Natural killer cell treated with Interleukin-12 subunit alpha and Interleukin-12 subunit beta and Interleukin-15 and Interleukin-18, amount 100 ng/mL, for 72 hours (primary cell): Measurements from ENCODE around the gene GRK6. TPM values are rescaled to one million over a fixed set of nuclear protein-coding genes. Genes with fewer than 3 reads are reported as not detected.
"Not testable (repeated sequence)": the region's sequence is repeated elsewhere in the genome, so short reads cannot be mapped to it uniquely, and the experiment has no call there.

Source experiments
- ATAC-seq, 2 donors: fragments of 150-1000 bp; cut with Tn5 transposase in 1 of 2; sonication (Bioruptor Pico), chemical (Tn5 transposase) in 1 of 2; 2 replicates each; pipeline ENCODE4 v1.10.0; 2021
- DNase-seq: peaks from one replicate; pipeline ENCODE4 v3.0.0; 2022; ENCODE audit warnings: low spot score
- H3K27ac Mint-ChIP-seq, 2 donors: 1 replicate in 1 of 2; 2 replicates in 1 of 2; pipeline ENCODE4 v1.8.0; 2022; ENCODE audit warnings: mixed read lengths in 2 of 2, mild to moderate bottlenecking in 1 of 2, moderate library complexity in 1 of 2
- H3K27me3 Mint-ChIP-seq, 2 donors: 1 replicate in 1 of 2; 2 replicates in 1 of 2; pipeline ENCODE4 v1.8.0; 2022; ENCODE audit warnings: mixed read lengths in 2 of 2
- H3K36me3 Mint-ChIP-seq: one replicate; pipeline ENCODE4 v1.8.0; 2022; ENCODE audit warnings: mixed read lengths
- H3K4me1 Mint-ChIP-seq, 2 donors: 1 replicate in 1 of 2; 2 replicates in 1 of 2; pipeline ENCODE4 v1.8.0; 2022; ENCODE audit warnings: low read depth in 2 of 2, mixed read lengths in 2 of 2, mild to moderate bottlenecking in 1 of 2
- H3K4me3 Mint-ChIP-seq: one replicate; pipeline ENCODE4 v1.8.0; 2022; ENCODE audit warnings: mixed read lengths
- H3K9me3 Mint-ChIP-seq: 2 replicates; pipeline ENCODE4 v1.8.0; 2022; ENCODE audit warnings: mixed read lengths
- total RNA-seq, 2 donors: library from RNA; stranded (reverse); gene quantifications; one replicate each; pipeline ENCODE4 v1.2.3, GENCODE V29; 2022

The GRK6 gene
- total RNA-seq, 2 donors from 2014 or later: 58.1 to 113 TPM

DNA sequence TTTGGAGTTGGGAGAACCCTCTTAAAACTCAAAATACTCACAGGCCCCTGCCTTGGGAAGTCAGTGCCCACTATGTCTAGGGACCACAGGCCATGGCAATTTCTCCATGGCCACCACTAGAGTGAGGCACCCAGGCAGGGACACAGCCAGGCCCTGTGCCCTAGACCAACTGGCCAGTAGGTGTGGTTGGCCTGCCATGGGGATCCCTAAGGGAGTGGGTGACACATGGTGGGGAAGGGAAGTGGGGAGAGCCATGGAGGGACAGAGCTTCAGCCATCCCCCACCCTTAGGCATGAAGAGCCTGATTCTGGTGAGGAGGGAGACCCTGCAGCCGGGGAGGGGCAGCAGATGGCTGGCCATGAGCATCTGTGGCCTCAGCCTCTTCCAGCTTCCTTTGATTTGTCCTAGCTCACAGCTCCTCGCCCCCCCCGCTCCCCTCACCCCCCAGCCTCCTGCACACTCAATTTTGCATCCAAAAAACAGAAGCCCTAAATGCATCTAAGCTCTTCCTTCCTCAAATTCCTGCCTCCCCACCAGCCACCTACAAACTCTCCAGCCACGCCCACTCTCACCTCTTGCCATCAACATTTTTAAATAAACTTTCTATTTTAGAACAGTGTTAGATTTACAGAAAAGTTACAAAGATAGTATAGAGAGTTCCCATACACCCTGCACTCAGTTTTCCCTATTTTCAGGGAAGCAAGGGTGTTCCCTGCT is 48.5 kb downstream of the GRK6 start:
- H3K27me3 Mint-ChIP-seq: peaks cover 7 to 8% of the 10 kb centered on the region in 2 donors
- no peak for ATAC-seq
- no peaks in the 10 kb centered on the region for H3K36me3 Mint-ChIP-seq
- DNase-seq: no peak
- H3K9me3 Mint-ChIP-seq: no peaks in the 10 kb centered on the region
- no peak overlapping the region for H3K27ac Mint-ChIP-seq
- peak overlapping the region; percentile 80 for H3K4me3 Mint-ChIP-seq
- peaks cover 44 to 45% of the 10 kb centered on the region in 2 donors for H3K4me1 Mint-ChIP-seq

DNA sequence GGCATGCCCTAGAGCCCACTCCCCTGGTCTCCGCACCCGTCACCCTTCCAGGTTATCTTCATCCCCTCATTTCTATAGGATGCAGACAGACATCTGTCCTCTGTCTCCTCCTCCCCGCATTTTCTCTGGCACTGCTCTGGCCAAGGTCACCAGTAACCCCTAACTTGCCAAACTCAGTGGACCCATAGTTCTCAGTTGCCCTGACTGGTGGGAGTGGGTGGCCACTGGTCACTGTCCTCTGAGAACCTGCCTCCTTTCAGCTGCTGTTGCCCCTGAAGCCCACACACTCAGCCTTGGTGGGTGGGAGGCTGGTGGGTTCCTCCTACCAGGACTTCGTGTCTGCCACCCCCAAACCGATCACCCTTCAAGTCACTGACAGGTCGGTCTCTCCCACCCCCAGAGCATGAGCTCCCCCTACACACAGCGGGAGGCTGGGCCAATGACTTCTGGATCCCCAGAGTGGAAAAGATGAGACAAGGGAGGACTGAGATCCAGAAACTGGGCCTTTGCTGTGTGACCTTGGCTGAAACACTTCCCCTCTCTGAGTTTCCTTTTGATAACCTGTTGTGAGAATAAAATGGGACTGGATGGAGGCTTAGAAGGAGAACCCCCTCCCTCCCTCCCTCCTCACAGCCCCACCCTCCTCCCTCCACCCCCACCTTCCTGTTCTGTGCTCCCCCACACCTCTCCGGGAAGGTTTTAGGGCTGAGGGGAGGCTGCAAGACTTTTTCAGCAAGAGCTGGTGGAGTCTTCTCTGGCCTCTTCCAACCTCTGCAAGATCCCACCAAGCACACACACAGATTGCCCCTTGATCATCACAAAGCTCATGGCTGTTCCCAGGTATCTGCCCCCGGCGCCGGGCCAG is 49.3 kb downstream of the GRK6 start:
- peaks cover 7 to 8% of the 10 kb centered on the region in 2 donors for H3K27me3 Mint-ChIP-seq
- ATAC-seq (no peak), DNase-seq (no peak)
- H3K4me3 Mint-ChIP-seq: peak overlapping the region; percentile 1
- peak overlapping the region; percentile 22 to 24 for H3K27ac Mint-ChIP-seq
- no peaks in the 10 kb centered on the region for H3K36me3 Mint-ChIP-seq
- H3K9me3 Mint-ChIP-seq: no peaks in the 10 kb centered on the region
- H3K4me1 Mint-ChIP-seq: peaks cover 41 to 42% of the 10 kb centered on the region in 2 donors

DNA sequence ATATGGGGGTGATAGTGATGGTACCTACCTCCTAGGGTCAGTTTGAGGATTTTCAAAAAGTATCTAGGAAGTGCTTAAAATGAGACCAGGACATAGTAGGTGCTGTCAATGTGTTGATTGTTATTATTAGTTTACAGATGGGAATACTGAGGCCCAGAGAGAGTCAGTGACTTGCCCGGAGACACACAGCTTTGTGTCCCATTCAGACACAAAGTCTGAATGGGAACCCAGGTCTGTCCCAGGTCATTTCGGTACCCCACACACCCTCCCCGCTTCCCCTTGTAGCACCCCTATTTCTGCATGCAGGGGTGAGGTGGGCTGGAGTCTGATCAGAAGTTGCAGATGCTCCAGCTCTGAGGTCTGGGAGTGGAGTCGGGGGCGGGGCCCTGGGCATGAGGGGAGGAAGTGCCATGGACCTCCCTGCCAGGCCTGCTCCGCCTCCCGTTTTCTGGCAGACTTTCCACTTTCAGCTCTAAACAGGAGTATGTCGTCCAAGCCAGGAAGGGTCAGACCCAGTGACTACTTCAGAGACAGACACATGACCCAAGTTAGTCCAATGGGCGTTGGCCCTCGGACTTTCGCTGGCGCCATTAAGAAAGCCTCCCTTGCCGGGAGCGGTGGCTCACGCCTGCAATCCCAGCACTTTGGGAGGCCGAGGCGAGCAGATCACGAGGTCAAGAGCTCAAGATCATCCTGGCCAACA is 50.2 kb downstream of the GRK6 start:
- peaks cover 7 to 8% of the 10 kb centered on the region in 2 donors for H3K27me3 Mint-ChIP-seq
- H3K36me3 Mint-ChIP-seq: no peaks in the 10 kb centered on the region
- DNase-seq (no peak), ATAC-seq (no peak)
- H3K9me3 Mint-ChIP-seq: no peaks in the 10 kb centered on the region
- no peak overlapping the region for H3K4me3 Mint-ChIP-seq
- H3K27ac Mint-ChIP-seq: peak overlapping the region; percentile 22 to 24
- H3K4me1 Mint-ChIP-seq: peaks cover 36 to 42% of the 10 kb centered on the region in 2 donors

DNA sequence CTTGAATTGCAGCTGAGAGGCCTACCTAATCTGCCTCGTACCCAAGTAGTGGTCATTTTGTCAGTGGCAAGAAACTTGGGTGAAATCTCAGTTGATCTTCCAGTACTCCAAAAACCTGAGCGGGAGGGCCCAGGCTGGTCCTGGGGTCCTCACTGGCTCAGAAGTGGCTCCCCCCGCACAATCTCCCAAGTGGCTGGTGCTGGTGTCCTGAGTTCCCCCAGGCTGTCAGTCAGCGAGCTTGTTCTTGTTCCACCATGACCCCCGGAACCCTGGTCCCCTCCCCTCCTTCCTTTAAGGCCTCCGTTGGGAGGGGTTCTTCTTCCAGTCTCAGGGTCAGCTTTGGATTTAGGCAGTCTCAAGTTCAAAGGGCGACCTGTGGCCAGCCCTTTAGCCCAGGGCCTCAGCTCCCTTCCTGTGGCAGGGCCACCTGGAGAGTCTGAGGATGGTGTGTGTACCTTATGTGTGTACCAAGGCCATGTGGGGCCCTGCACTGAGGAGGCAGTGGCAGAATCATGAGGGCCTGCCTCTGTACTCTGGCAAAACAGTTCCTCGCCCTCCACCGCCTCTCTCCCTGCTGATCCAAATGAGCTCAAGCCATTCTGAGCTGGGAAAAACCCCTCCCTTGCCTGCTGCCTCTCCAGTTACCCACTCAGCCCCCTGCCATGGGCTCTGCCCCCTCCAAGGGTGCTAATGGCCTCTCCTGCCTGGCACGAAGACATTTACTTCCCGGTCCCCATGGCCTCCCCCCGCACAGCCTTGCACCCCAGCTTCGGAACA is 51.4 kb downstream of the GRK6 start:
- H3K27me3 Mint-ChIP-seq: peaks cover 7 to 8% of the 10 kb centered on the region in 2 donors
- H3K4me3 Mint-ChIP-seq: no peak overlapping the region
- ATAC-seq (no peak), DNase-seq (no peak)
- peak overlapping the region; percentile 89 to 97 for H3K27ac Mint-ChIP-seq
- no peaks in the 10 kb centered on the region for H3K9me3 Mint-ChIP-seq
- peaks cover 34 to 42% of the 10 kb centered on the region in 2 donors for H3K4me1 Mint-ChIP-seq
- H3K36me3 Mint-ChIP-seq: no peaks in the 10 kb centered on the region

DNA sequence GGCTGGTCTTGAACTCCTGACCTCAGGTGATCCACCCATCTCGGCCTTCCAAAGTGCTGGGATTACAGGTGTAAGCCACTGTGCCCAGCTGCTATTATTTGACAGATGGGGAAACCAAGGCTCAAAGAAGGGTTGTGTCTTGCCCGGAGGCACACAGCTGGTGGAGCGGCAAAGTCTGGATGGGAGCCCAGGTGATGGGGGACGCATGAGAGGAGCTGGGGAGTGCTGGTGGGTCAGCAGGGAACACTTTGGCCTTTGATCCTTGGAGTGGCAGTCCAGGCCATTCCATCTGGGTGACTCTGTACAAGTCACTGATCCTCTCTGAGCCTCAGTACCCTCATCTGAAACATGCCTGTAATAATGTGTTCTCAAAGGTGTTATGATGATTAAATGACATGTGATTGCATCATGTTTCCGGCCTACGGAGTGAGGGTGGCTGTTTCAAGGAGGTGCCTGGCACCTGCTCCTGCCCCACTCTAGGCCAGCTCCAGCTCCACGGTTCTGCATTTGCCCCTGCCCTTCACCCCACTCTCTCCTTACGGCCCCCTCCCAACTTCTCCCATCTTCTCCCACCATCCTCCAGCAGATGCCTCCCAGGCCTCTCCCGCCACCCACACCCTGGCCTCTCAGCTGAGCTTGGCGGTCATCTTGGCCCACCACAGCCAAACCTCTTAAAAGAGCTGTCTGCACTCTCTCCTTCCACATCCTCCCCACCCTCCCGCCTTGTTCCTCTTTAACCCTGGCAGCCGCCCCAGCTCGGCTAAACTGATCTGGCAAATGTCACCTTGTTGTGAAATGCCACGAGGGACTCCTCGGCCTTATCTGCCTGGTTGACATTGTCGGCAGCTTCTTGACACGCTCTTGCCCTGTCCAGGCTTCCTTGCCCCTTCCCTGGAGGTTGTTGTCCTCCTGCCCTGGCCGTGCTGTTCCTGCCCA is 52.5 kb downstream of the GRK6 start:
- no peaks in the 10 kb centered on the region for H3K9me3 Mint-ChIP-seq
- H3K4me1 Mint-ChIP-seq: peaks cover 31 to 39% of the 10 kb centered on the region in 2 donors
- peak overlapping the region; percentile 89 to 97 for H3K27ac Mint-ChIP-seq
- H3K27me3 Mint-ChIP-seq: peaks cover 6% of the 10 kb centered on the region in 2 donors
- DNase-seq (peak; percentile 75), ATAC-seq (peak; percentile 82 to 87)
- no peaks in the 10 kb centered on the region for H3K36me3 Mint-ChIP-seq
- H3K4me3 Mint-ChIP-seq: peak overlapping the region; percentile 65

DNA sequence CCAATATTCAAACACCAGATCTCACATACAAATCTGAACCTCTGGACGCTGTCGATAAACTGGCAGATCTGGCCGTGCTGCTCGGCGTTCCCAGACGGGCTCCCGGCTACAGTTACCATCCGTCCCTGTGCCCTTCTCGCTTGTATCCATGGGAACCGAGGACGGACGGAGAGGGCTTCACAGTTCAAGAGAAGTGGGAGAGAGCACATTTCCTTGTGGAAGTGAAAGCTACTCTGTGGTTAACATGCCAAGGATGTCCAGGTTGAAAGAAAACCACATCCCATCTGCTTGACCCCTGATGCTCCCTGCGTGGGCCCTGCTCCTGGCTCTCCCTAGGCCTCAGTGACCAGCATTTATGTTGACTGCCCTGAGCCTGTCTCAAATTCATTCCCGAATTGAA is 53.3 kb downstream of the GRK6 start:
- H3K4me1 Mint-ChIP-seq: peaks cover 24 to 31% of the 10 kb centered on the region in 2 donors
- peaks cover 0 to 3% of the 10 kb centered on the region in 2 donors for H3K27me3 Mint-ChIP-seq
- DNase-seq (no peak), ATAC-seq (no peak)
- H3K4me3 Mint-ChIP-seq: peak overlapping the region; percentile 65
- H3K36me3 Mint-ChIP-seq: no peaks in the 10 kb centered on the region
- peak overlapping the region; percentile 89 to 97 for H3K27ac Mint-ChIP-seq
- H3K9me3 Mint-ChIP-seq: no peaks in the 10 kb centered on the region

DNA sequence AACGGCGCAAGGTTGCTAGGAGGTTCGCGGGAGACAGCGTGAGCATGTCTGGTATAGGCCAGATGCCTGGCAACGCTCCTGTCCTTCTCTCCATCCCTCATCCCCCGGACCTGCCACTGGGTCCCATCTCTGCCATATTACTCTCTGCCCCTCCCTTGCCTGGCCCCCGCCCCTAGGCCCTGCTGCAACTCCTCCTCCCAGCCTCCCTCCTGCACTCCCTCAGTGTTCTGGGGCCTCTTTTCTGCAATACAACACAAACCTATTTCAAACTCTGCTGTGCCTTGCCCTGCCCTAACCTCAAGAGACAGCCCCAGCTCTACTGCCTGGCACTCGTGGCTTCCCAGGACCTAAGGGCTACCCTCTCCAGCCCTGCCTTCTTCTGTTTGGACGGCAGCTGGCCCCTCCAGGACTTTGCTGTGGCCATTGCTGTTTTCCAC is 55.9 kb downstream of the GRK6 start:
- no peak for DNase-seq
- Mint-ChIP-seq H3K9me3 (no peaks in the 10 kb centered on the region), H3K4me3 (no peak overlapping the region), H3K36me3 (no peaks in the 10 kb centered on the region), H3K27me3 (no peaks in the 10 kb centered on the region), H3K4me1 (peaks cover 17 to 18% of the 10 kb centered on the region in 2 donors), H3K27ac (no peak overlapping the region)
- no peak for ATAC-seq

DNA sequence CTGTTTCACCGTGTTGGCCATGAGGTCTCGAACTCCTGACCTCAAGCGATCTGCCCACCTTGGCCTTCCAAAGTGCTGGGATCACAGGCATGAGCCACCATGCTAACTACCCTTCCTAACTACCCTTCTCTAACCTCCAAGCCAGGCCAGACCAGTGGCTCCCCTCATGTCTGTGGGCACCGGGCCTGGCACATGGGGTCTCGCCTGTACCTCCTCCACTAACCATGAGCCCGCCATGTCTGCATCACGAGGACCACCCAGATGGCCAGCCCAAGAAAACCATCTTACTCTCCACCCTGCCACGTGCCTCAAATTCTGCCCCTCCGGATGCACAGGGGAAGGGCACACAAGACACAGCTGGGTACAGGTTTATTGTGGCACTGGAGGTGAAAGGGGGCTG is 56.6 kb downstream of the GRK6 start:
- Mint-ChIP-seq H3K4me1 (peaks cover 17 to 18% of the 10 kb centered on the region in 2 donors), H3K9me3 (no peaks in the 10 kb centered on the region), H3K27me3 (no peaks in the 10 kb centered on the region), H3K4me3 (no peak overlapping the region), H3K27ac (no peak overlapping the region), H3K36me3 (no peaks in the 10 kb centered on the region)
- DNase-seq (no peak), ATAC-seq (no peak)

DNA sequence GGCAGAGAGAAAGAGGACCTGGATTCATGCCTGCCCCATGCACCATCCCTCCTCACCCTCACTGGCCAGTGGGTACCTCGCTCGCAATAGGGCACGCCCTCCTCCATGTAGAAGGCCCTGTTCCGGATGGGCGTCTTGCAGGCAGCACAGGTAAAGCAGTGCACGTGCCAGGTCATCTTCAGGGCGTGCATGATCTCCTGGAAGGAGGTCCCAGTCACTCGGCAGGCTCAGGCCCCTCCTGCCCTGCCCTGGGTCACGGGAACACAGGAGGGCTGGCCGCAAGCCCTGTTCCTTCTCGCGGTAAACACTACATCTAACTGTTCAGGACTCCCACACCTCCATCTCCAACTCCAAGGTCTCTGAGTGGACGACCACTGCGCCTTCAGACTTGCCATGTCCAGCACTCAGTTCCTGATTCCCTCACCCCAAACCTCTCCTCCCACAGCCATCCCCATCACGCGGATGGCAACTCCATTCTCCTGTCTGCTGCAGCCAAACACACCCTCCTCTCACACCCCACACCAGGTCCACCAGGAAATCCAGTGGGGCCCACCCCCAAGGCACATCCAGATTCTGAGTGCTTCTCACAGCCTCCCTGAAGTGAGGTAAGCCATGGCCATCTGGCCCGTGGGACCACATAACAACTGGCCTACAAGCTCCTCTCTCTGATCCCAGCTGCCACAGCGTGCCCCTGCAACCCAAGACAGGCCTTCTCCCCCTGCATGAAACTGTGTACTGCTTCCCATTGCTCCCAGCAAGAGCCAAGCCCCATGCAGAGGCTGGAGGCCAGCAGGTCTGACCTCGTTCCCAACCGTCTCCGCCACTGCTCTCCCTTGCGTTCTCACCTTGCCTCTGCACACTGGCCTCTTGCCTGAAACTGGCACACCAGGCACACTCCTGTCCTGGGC is 57.8 kb downstream of the GRK6 start:
- Mint-ChIP-seq H3K36me3 (no peaks in the 10 kb centered on the region), H3K4me3 (no peak overlapping the region), H3K27me3 (no peaks in the 10 kb centered on the region), H3K9me3 (no peaks in the 10 kb centered on the region), H3K27ac (no peak overlapping the region), H3K4me1 (peaks cover 9 to 10% of the 10 kb centered on the region in 2 donors)
- ATAC-seq: peak in 1 of 2 donors; percentile 11
- no peak for DNase-seq

DNA sequence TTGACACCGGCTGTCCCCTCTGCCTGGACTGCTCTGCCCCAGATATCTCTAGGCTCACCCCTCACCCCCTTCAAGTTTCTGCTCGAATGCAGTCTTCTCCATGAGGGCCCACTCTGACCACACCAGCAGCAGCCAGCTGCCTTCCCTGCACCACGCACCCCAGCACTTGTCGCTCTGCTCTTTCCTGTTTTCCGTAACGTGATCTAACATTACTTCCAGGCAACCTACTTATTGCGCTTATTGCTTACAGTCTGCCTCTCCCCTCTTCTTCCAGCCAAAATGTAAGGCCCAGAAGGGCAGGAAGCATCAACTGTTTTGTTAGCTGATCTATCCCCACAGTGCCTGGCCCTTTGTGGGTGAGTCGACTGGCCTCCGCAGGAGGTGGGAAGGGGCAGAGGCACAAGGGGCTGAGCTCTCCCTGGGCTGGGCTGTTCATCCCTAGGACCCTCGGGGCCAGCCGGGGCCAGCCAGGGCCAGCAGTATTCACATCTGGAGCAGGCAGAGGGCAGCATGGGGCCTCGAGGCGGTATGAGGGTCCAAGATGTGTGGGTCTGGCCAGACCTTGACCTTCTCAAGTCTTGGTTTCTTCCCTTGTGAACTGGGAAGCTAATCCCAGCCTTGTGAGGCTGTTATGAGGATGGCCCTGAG is 58.5 kb downstream of the GRK6 start:
- no peaks in the 10 kb centered on the region for H3K36me3 Mint-ChIP-seq
- H3K4me1 Mint-ChIP-seq: peaks cover 1 to 2% of the 10 kb centered on the region in 2 donors
- ATAC-seq (no peak), DNase-seq (no peak)
- no peaks in the 10 kb centered on the region for H3K27me3 Mint-ChIP-seq
- no peak overlapping the region for H3K4me3 Mint-ChIP-seq
- H3K27ac Mint-ChIP-seq: no peak overlapping the region
- H3K9me3 Mint-ChIP-seq: no peaks in the 10 kb centered on the region

DNA sequence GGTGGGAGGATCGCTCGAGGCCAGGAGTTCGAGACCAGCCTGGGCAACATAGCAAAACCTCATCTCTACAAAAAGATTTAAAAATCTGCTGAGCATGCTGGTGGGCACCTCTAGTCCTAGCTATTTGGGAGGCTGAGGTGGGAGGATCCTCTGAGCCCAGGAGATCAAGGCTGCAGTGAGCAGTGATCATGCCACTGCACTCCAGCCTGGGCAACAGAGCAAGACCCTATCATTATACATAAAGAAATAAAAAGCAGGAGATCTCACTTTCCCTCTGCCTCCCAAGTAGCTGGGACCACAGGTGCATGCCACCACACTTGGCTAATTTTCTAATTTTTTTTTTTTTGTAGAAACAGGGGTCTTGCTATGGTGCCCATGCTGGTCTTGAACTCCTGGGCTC is 59.3 kb downstream of the GRK6 start:
- not testable (repeated sequence) for H3K36me3 Mint-ChIP-seq, H3K27me3 Mint-ChIP-seq, H3K9me3 Mint-ChIP-seq, ATAC-seq, H3K4me1 Mint-ChIP-seq, H3K4me3 Mint-ChIP-seq, DNase-seq, H3K27ac Mint-ChIP-seq
